NCI-H226 (cell line): ENCODE measurements around the gene PRDX6.
A peak's percentile ranks its signal among the peaks of the same experiment; 100 is the strongest.
"Not testable (repeated sequence)": the region's sequence is repeated elsewhere in the genome, so short reads cannot be mapped to it uniquely, and the experiment has no call there.

Experiments used
- DNase-seq: peaks from one replicate; pipeline ENCODE4 v3.0.0-alpha.2; 2015

Gene PRDX6

GRCh38 chr1:173469656-173470055 lies 7.5 kb upstream of the PRDX6 start:
- no peak for DNase-seq

GRCh38 chr1:173470608-173471007 lies 6.5 kb upstream of the PRDX6 start:
- no peak for DNase-seq

GRCh38 chr1:173473599-173474011 lies 3.5 kb upstream of the PRDX6 start:
- DNase-seq = peak; percentile 28

GRCh38 chr1:173474097-173474779 lies 2.9 kb upstream of the PRDX6 start:
- no peak for DNase-seq

- DNase-seq = not testable (repeated sequence)
Observed at GRCh38 chr1:173474780-173475421, 2.2 kb upstream of the PRDX6 start.

- DNase-seq = no peak
Observed at GRCh38 chr1:173475564-173476196, 1.5 kb upstream of the PRDX6 start.

- DNase-seq = no peak
Observed at GRCh38 chr1:173476197-173476664, 904 bp upstream of the PRDX6 start.

GRCh38 chr1:173476665-173477285 lies 360 bp upstream of the PRDX6 start:
- DNase-seq = peak; percentile 80

- peak; percentile 70 for DNase-seq
Observed at GRCh38 chr1:173478094-173478674, 1.0 kb downstream of the PRDX6 start.

GRCh38 chr1:173479649-173480048 lies 2.5 kb downstream of the PRDX6 start:
- DNase-seq = no peak

GRCh38 chr1:173481195-173481772 lies 4.1 kb downstream of the PRDX6 start:
- no peak for DNase-seq

GRCh38 chr1:173482683-173483082 lies 5.5 kb downstream of the PRDX6 start:
- no peak for DNase-seq

- no peak for DNase-seq
Observed at GRCh38 chr1:173484276-173484675, 7.1 kb downstream of the PRDX6 start.

GRCh38 chr1:173485401-173485800 lies 8.3 kb downstream of the PRDX6 start:
- DNase-seq = no peak

GRCh38 chr1:173488001-173488400 lies 10.9 kb downstream of the PRDX6 start:
- no peak for DNase-seq

GRCh38 chr1:173489149-173489600 lies 12.0 kb downstream of the PRDX6 start:
- no peak for DNase-seq

GRCh38 chr1:173489929-173490328 lies 12.8 kb downstream of the PRDX6 start:
- no peak for DNase-seq

- no peak for DNase-seq
Observed at GRCh38 chr1:173491508-173491907, 14.4 kb downstream of the PRDX6 start.

- not testable (repeated sequence) for DNase-seq
Observed at GRCh38 chr1:173493125-173493524, 16.0 kb downstream of the PRDX6 start.

GRCh38 chr1:173495609-173496267 lies 18.6 kb downstream of the PRDX6 start:
- no peak for DNase-seq

GRCh38 chr1:173496757-173497320 lies 19.7 kb downstream of the PRDX6 start:
- no peak for DNase-seq

GRCh38 chr1:173499729-173500128 lies 22.6 kb downstream of the PRDX6 start:
- DNase-seq = no peak
